CD14-positive monocyte (primary cell): Measurements from ENCODE around the gene LRRC4C. TPM values are rescaled to one million over a fixed set of nuclear protein-coding genes. Genes with fewer than 3 reads are reported as not detected.

ENCODE experiments used
- DNase-seq, 3 donors: peaks; one replicate each; pipeline ENCODE4 v3.0.0-alpha.2; 2011 to 2022
- H2AFZ ChIP-seq: 2 replicates; pipeline ENCODE4 v1.6.0; 2012; ENCODE audit warnings: mild to moderate bottlenecking, low read depth, low read length, inconsistent platforms; ENCODE audit not compliant: insufficient read depth, poor library complexity, severe bottlenecking
- H3K27ac ChIP-seq, 2 donors: 1 replicate in 1 of 2; 2 replicates in 1 of 2; pipeline ENCODE4 v1.5.1; 2012 to 2013; ENCODE audit warnings: low read length in 2 of 2, control low read depth in 1 of 2, inconsistent platforms in 1 of 2, low read depth in 1 of 2, mild to moderate bottlenecking in 1 of 2
- H3K27me3 ChIP-seq, 2 donors: one replicate each; pipeline versions ENCODE4 v1.6.0 to v1.6.1; 2011 to 2013; ENCODE audit warnings: low read length in 2 of 2; ENCODE audit not compliant: control insufficient read depth in 2 of 2, insufficient read depth in 2 of 2
- H3K36me3 ChIP-seq, 2 donors: replicated peaks in 1 of 2; 1 replicate in 1 of 2; 2 replicates in 1 of 2; pipeline versions ENCODE4 v1.5.1 to v1.6.1; 2012 to 2013; ENCODE audit warnings: low read length in 2 of 2, control low read depth in 1 of 2, inconsistent platforms in 1 of 2, mild to moderate bottlenecking in 1 of 2; ENCODE audit not compliant: insufficient read depth in 2 of 2, control insufficient read depth in 1 of 2
- H3K4me1 ChIP-seq, 2 donors: 1 replicate in 1 of 2; 2 replicates in 1 of 2; pipeline versions ENCODE4 v1.5.1 to v1.6.1; 2012 to 2013; ENCODE audit warnings: low read length in 2 of 2, control low read depth in 1 of 2, inconsistent platforms in 1 of 2, mild to moderate bottlenecking in 1 of 2, moderate library complexity in 1 of 2; ENCODE audit not compliant: insufficient read depth in 2 of 2, control insufficient read depth in 1 of 2
- H3K4me2 ChIP-seq: replicated peaks from 2 replicates; pipeline ENCODE3; 2012; ENCODE audit warnings: low read length, moderate library complexity, mild to moderate bottlenecking; ENCODE audit not compliant: poor library complexity, severe bottlenecking; ENCODE audit errors: extremely low read depth
- H3K4me3 ChIP-seq, 3 experiments: fragments of 200-600 bp in 1 of 3; sonication (generic) in 1 of 3; replicated peaks in 1 of 3; 1 replicate in 2 of 3; 2 replicates in 1 of 3; pipeline ENCODE4 v1.5.1; 2011 to 2013; ENCODE audit warnings: low read length in 3 of 3, mild to moderate bottlenecking in 3 of 3, control low read depth in 2 of 3, low read depth in 2 of 3, inconsistent platforms in 1 of 3, moderate library complexity in 1 of 3
- H3K79me2 ChIP-seq: 2 replicates; pipeline ENCODE4 v1.6.0; 2012; ENCODE audit warnings: mild to moderate bottlenecking, control low read depth, inconsistent platforms, low read length, moderate library complexity; ENCODE audit not compliant: insufficient read depth
- H3K9ac ChIP-seq: 2 replicates; pipeline ENCODE4 v1.6.0; 2017; ENCODE audit warnings: low read length, mild to moderate bottlenecking; ENCODE audit not compliant: insufficient read depth, poor library complexity, severe bottlenecking
- H3K9me3 ChIP-seq, 2 donors: replicated peaks in 1 of 2; 1 replicate in 1 of 2; 2 replicates in 1 of 2; pipeline versions ENCODE4 v1.5.1 to v1.6.1; 2012 to 2013; ENCODE audit warnings: low read length in 2 of 2, control low read depth in 1 of 2; ENCODE audit not compliant: control insufficient read depth in 1 of 2, insufficient read depth in 1 of 2
- H4K20me1 ChIP-seq: 2 replicates; pipeline ENCODE4 v1.6.0; 2012; ENCODE audit warnings: mild to moderate bottlenecking, low read length, control low read depth, moderate library complexity; ENCODE audit not compliant: insufficient read depth
- H3K27ac Mint-ChIP-seq, 7 donors: one replicate each; pipeline ENCODE4 v1.8.0; 2020; ENCODE audit warnings: mild to moderate bottlenecking in 7 of 7, mixed read lengths in 7 of 7, moderate library complexity in 6 of 7, inconsistent platforms in 2 of 7
- H3K27me3 Mint-ChIP-seq, 3 donors: one replicate each; pipeline ENCODE4 v1.8.0; 2021 to 2022; ENCODE audit warnings: low read depth in 3 of 3, mild to moderate bottlenecking in 3 of 3, mixed read lengths in 3 of 3, moderate library complexity in 3 of 3, inconsistent platforms in 1 of 3
- H3K36me3 Mint-ChIP-seq, 2 donors: one replicate each; pipeline ENCODE4 v1.8.0; 2020; ENCODE audit warnings: mixed read lengths in 2 of 2, inconsistent platforms in 1 of 2, mild to moderate bottlenecking in 1 of 2
- H3K4me1 Mint-ChIP-seq: one replicate; pipeline ENCODE4 v1.8.0; 2020; ENCODE audit warnings: mild to moderate bottlenecking, mixed read lengths
- H3K4me3 Mint-ChIP-seq, 2 donors: one replicate each; pipeline ENCODE4 v1.8.0; 2020; ENCODE audit warnings: mild to moderate bottlenecking in 2 of 2, mixed read lengths in 2 of 2, moderate library complexity in 1 of 2
- H3K9me3 Mint-ChIP-seq, 7 donors: one replicate each; pipeline ENCODE4 v1.8.0; 2020 to 2022; ENCODE audit warnings: mixed read lengths in 7 of 7, mild to moderate bottlenecking in 6 of 7, moderate library complexity in 6 of 7, inconsistent platforms in 2 of 7
- CTCF ChIP-seq: fragments of 200-600 bp; IDR thresholded peaks from one replicate; pipeline ENCODE4 v1.8.0; 2022; ENCODE audit warnings: antibody characterized with exemption, mild to moderate bottlenecking
- WGBS: methylation state at CpG from one replicate; pipeline ENCODE4 v1.1.5; 2013; ENCODE audit warnings: missing lambda C conversion rate; ENCODE audit not compliant: insufficient coverage; 5-methylcytosine and 5-hydroxymethylcytosine counted together
- intact Hi-C, 2 donors: fragments of 100-400 bp; cut with micrococcal nuclease; formaldehyde crosslinking; loops; one replicate each; pipeline versions ENCODE4 v1.15.0 to v1.15.1; 2023
- polyA plus RNA-seq, 3 donors: library from polyadenylated mRNA; depleted of rRNA in 1 of 3; unstranded in 2 of 3; stranded (reverse) in 1 of 3; fragments of 300-500 nt in 2 of 3; fragments of >200 nt in 1 of 3; fragmentation: Illumina TruSeq in 2 of 3; gene quantifications; 1 replicate in 2 of 3; 2 replicates in 1 of 3; pipeline ENCODE4 v1.2.3, GENCODE V29; 2012 to 2021

LRRC4C gene
- polyA plus RNA-seq, 3 donors, result not detected

GRCh38 chr11:40235841-40236240 lies 1223.6 kb downstream of the LRRC4C start:
- intact Hi-C loops, result no loop called here
- Mint-ChIP-seq H3K4me3 (no peak overlapping the region), H3K27me3 (no peaks in the 10 kb centered on the region), H3K4me1 (no peaks in the 10 kb centered on the region), H3K27ac (no peak overlapping the region), H3K36me3 (no peaks in the 10 kb centered on the region), H3K9me3 (peaks cover 0 to 5% (median 2%) of the 10 kb centered on the region in 7 donors)
- WGBS, result 83% methylated on average over 1 of the region's 3 CpGs
- Histone ChIP-seq H3K4me2 (no peak overlapping the region), H2AFZ (no peak overlapping the region), H3K79me2 (no peaks in the 10 kb centered on the region), H3K27ac (no peak overlapping the region), H3K9ac (no peak overlapping the region), H3K4me1 (no peaks in the 10 kb centered on the region), H3K4me3 (no peak overlapping the region), H3K27me3 (no peaks in the 10 kb centered on the region), H4K20me1 (no peaks in the 10 kb centered on the region), H3K9me3 (no peaks in the 10 kb centered on the region), H3K36me3 (no peaks in the 10 kb centered on the region)
- TF ChIP-seq CTCF, result no peak
- DNase-seq, result no peak

- no peak for DNase-seq
- Histone ChIP-seq H3K27me3 (no peaks in the 10 kb centered on the region), H3K36me3 (no peaks in the 10 kb centered on the region), H3K79me2 (no peaks in the 10 kb centered on the region), H3K4me1 (no peaks in the 10 kb centered on the region), H3K4me3 (no peak overlapping the region), H3K27ac (no peak overlapping the region), H2AFZ (no peak overlapping the region), H3K9me3 (no peaks in the 10 kb centered on the region), H3K4me2 (no peak overlapping the region), H4K20me1 (no peaks in the 10 kb centered on the region), H3K9ac (no peak overlapping the region)
- WGBS, result no CpG with 5 or more reads among the region's 2 CpGs
- H3K4me1 Mint-ChIP-seq, result no peaks in the 10 kb centered on the region
- no peaks in the 10 kb centered on the region for H3K36me3 Mint-ChIP-seq
- peaks cover 0 to 2% (median 0%) of the 10 kb centered on the region in 7 donors for H3K9me3 Mint-ChIP-seq
- no peak overlapping the region for H3K4me3 Mint-ChIP-seq
- H3K27me3 Mint-ChIP-seq, result no peaks in the 10 kb centered on the region
- H3K27ac Mint-ChIP-seq, result no peak overlapping the region
- no peak for TF ChIP-seq CTCF
- intact Hi-C loops, result no loop called here
Observed at GRCh38 chr11:40230821-40231220, 1228.6 kb downstream of the LRRC4C start.
